IMR-90 (cell line): ENCODE data around the gene SLC4A8.
"Not testable (repeated sequence)": the region's sequence is repeated elsewhere in the genome, so short reads cannot be mapped to it uniquely, and the experiment has no call there.

Experiments
- CEBPB ChIP-seq: IDR thresholded peaks from 2 replicates; pipeline ENCODE4 v1.6.1; 2012; ENCODE audit warnings: low read depth, low read length, improper control_type of control experiment
- CTCF ChIP-seq: conservative IDR thresholded peaks from 2 replicates; pipeline ENCODE4 v1.5.1; 2012; ENCODE audit warnings: mild to moderate bottlenecking, low read depth, low read length, improper control_type of control experiment
- ELK1 ChIP-seq: fragments of 150-350 bp; IDR thresholded peaks from 2 replicates; pipeline ENCODE4 v1.6.1; 2016; ENCODE audit warnings: low read depth, mild to moderate bottlenecking, low read length, moderate library complexity, borderline replicate concordance
- FOS ChIP-seq: fragments of 150-350 bp; IDR thresholded peaks from 2 replicates; pipeline ENCODE4 v1.6.1; 2016; ENCODE audit warnings: low read depth, low read length
- MXI1 ChIP-seq: IDR thresholded peaks from 2 replicates; pipeline ENCODE4 v1.6.1; 2012; ENCODE audit warnings: low read depth, mild to moderate bottlenecking, low read length, moderate library complexity, borderline replicate concordance
- NFE2L2 ChIP-seq: fragments of 150-350 bp; IDR thresholded peaks from 2 replicates; pipeline ENCODE4 v1.6.1; 2016; ENCODE audit warnings: low read depth, mild to moderate bottlenecking, low read length
- POLR2A ChIP-seq: IDR thresholded peaks from 2 replicates; pipeline ENCODE4 v1.6.1; 2012; ENCODE audit warnings: mild to moderate bottlenecking, low read depth, low read length
- RAD21 ChIP-seq: IDR thresholded peaks from 2 replicates; pipeline ENCODE4 v1.6.1; 2012; ENCODE audit warnings: low read length, improper control_type of control experiment
- RFX5 ChIP-seq: IDR thresholded peaks from 2 replicates; pipeline ENCODE4 v1.8.0; 2012; ENCODE audit warnings: low read depth, mild to moderate bottlenecking, low read length, moderate library complexity

- TF ChIP-seq CTCF, POLR2A, MXI1, RAD21, CEBPB, NFE2L2, FOS, RFX5, ELK1: not testable (repeated sequence)
Measured at GRCh38 chr12:51454016-51454415, 29.4 kb downstream of the SLC4A8 start.
